B cell (primary cell): ENCODE results near the gene GBE1. TPM values are rescaled to one million over a fixed set of nuclear protein-coding genes. Genes with fewer than 3 reads are reported as not detected.

Experiments
- ATAC-seq: fragments of 200-7000 bp; cut with Tn5 transposase; one replicate; pipeline ENCODE4 v1.10.0; 2021; ENCODE audit warnings: low read depth, mild to moderate bottlenecking, moderate number of reproducible peaks, moderate library complexity
- CTCF ChIA-PET: fragments of 350-600 bp; sonication (Branson Sonifier 250); formaldehyde crosslinking; loops from one replicate; lab custom pipeline; 2021; ENCODE audit warnings: antibody characterized with exemption, inconsistent platforms; lab: Charles Lee
- POLR2A ChIA-PET: fragments of 350-600 bp; sonication (Branson Sonifier 250); formaldehyde crosslinking; loops from one replicate; lab custom pipeline; 2021; ENCODE audit warnings: antibody characterized with exemption; lab: Charles Lee
- DNase-seq: peaks from one replicate; pipeline ENCODE4 v3.0.0; 2013
- H2AFZ ChIP-seq: 2 replicates; pipeline ENCODE4 v1.6.1; 2012; ENCODE audit warnings: mild to moderate bottlenecking, low read depth, low read length; ENCODE audit not compliant: insufficient read depth, poor library complexity, severe bottlenecking
- H3K27ac ChIP-seq, 2 donors: 1 replicate in 1 of 2; 2 replicates in 1 of 2; pipeline ENCODE4 v1.5.1; 2012 to 2013; ENCODE audit warnings: low read length in 2 of 2, mild to moderate bottlenecking in 2 of 2, moderate library complexity in 1 of 2
- H3K27me3 ChIP-seq, 4 experiments: fragments of 200-600 bp in 1 of 4; sonication (generic) in 1 of 4; replicated peaks in 1 of 4; 1 replicate in 2 of 4; 2 replicates in 2 of 4; pipeline versions ENCODE4 v1.6.1 to v1.7.0; 2013 to 2016; ENCODE audit warnings: low read length in 3 of 4, mild to moderate bottlenecking in 2 of 4, mixed read lengths in 1 of 4, moderate library complexity in 1 of 4; ENCODE audit not compliant: insufficient read depth in 4 of 4, control insufficient read depth in 3 of 4; ENCODE audit errors: control extremely low read depth in 1 of 4
- H3K36me3 ChIP-seq, 2 experiments: replicated peaks in 1 of 2; 1 replicate in 1 of 2; 2 replicates in 1 of 2; pipeline versions ENCODE4 v1.6.1 to v1.7.1; 2013; ENCODE audit warnings: low read length in 1 of 2; ENCODE audit not compliant: insufficient read depth in 2 of 2, control insufficient read depth in 1 of 2; ENCODE audit errors: control extremely low read depth in 1 of 2, extremely low read depth in 1 of 2
- H3K4me1 ChIP-seq, 2 donors: fragments of 200-600 bp in 1 of 2; sonication (generic) in 1 of 2; 1 replicate in 1 of 2; 2 replicates in 1 of 2; pipeline versions ENCODE4 v1.5.1 to v1.6.1; 2013 to 2017; ENCODE audit warnings: low read length in 2 of 2; ENCODE audit not compliant: control insufficient read depth in 2 of 2, insufficient read depth in 2 of 2
- H3K4me2 ChIP-seq: replicated peaks from 2 replicates; pipeline ENCODE3; 2012; ENCODE audit warnings: mild to moderate bottlenecking, low read depth, low read length; ENCODE audit not compliant: poor library complexity, severe bottlenecking
- H3K4me3 ChIP-seq, 5 experiments: fragments of 200-600 bp in 1 of 5; sonication (generic) in 1 of 5; 1 replicate in 3 of 5; 2 replicates in 2 of 5; pipeline versions ENCODE4 v1.5.1 to v1.7.0; 2011 to 2016; ENCODE audit warnings: low read length in 4 of 5, mild to moderate bottlenecking in 4 of 5, low read depth in 2 of 5, control low read depth in 1 of 5, moderate library complexity in 1 of 5; ENCODE audit not compliant: insufficient read depth in 1 of 5; ENCODE audit errors: control extremely low read depth in 1 of 5, extremely low read depth in 1 of 5
- H3K79me2 ChIP-seq: fragments of 200-600 bp; sonication (generic); one replicate; pipeline ENCODE4 v1.6.0; 2016; ENCODE audit warnings: low read length; ENCODE audit not compliant: control insufficient read depth, insufficient read depth
- H3K9ac ChIP-seq: fragments of 200-600 bp; sonication (generic); 2 replicates; pipeline ENCODE4 v1.6.1; 2017; ENCODE audit warnings: mild to moderate bottlenecking, low read length, moderate library complexity
- H3K9me3 ChIP-seq, 3 donors: one replicate each; pipeline versions ENCODE4 v1.6.1 to v1.7.1; 2013; ENCODE audit warnings: low read length in 2 of 3; ENCODE audit not compliant: control insufficient read depth in 2 of 3, insufficient read depth in 1 of 3; ENCODE audit errors: control extremely low read depth in 1 of 3
- H4K20me1 ChIP-seq: 2 replicates; pipeline ENCODE4 v1.6.0; 2012; ENCODE audit warnings: mild to moderate bottlenecking, low read length; ENCODE audit not compliant: insufficient read depth, control insufficient read depth, poor library complexity, severe bottlenecking
- H3K27ac Mint-ChIP-seq: one replicate; pipeline ENCODE4 v1.8.0; 2021; ENCODE audit warnings: mixed read lengths
- H3K27me3 Mint-ChIP-seq: one replicate; pipeline ENCODE4 v1.8.0; 2021; ENCODE audit warnings: mixed read lengths
- H3K4me1 Mint-ChIP-seq: one replicate; pipeline ENCODE4 v1.8.0; 2021; ENCODE audit warnings: mixed read lengths
- H3K4me3 Mint-ChIP-seq: one replicate; pipeline ENCODE4 v1.8.0; 2021; ENCODE audit warnings: mixed read lengths
- H3K9me3 Mint-ChIP-seq: one replicate; pipeline ENCODE4 v1.8.0; 2022; ENCODE audit warnings: mixed read lengths; ENCODE audit not compliant: insufficient read depth
- CTCF ChIP-seq: fragments of 200-600 bp; IDR thresholded peaks from one replicate; pipeline ENCODE4 v1.8.0; 2022; ENCODE audit warnings: antibody characterized with exemption, mild to moderate bottlenecking
- EZH2 ChIP-seq: IDR thresholded peaks from 2 replicates; pipeline ENCODE4 v1.6.1; 2012; ENCODE audit warnings: borderline replicate concordance, low read depth, mild to moderate bottlenecking, moderate library complexity, low read length; ENCODE audit not compliant: insufficient read depth, poor library complexity, severe bottlenecking
- WGBS: methylation state at CpG from one replicate; pipeline ENCODE4 v1.1.5; 2013; ENCODE audit warnings: missing lambda C conversion rate; ENCODE audit not compliant: insufficient coverage; 5-methylcytosine and 5-hydroxymethylcytosine counted together
- intact Hi-C: fragments of 100-400 bp; cut with micrococcal nuclease; formaldehyde crosslinking; loops from one replicate; pipeline ENCODE4 v1.10.0; 2022
- polyA plus RNA-seq: library from polyadenylated mRNA; depleted of rRNA; stranded (reverse); fragments of >200 nt; gene quantifications from 2 replicates; pipeline ENCODE4 v1.2.3, GENCODE V29; 2012
- total RNA-seq, 2 donors: library from RNA; stranded (reverse); fragments of 120-200 nt in 1 of 2; gene quantifications; 1 replicate in 1 of 2; 2 replicates in 1 of 2; pipeline versions ENCODE4 v1.2.3 to v1.2.4, GENCODE V29; 2013 to 2022

GBE1 gene
- total and polyA plus RNA-seq, 2 donors (not counting 1 experiment from before 2014, with no cell fraction given): 3.4 to 20.8 TPM

- H4K20me1 ChIP-seq: no peaks in the 10 kb centered on the region
- CTCF ChIA-PET: no interaction called here
- H3K4me3 ChIP-seq: no peak overlapping the region
- 97% methylated on average over 5 of the region's 7 CpGs for WGBS
- Mint-ChIP-seq H3K4me3 (no peak overlapping the region), H3K27me3 (peaks cover 4% of the 10 kb centered on the region), H3K4me1 (peaks cover 24% of the 10 kb centered on the region), H3K27ac (no peak overlapping the region), H3K9me3 (no peaks in the 10 kb centered on the region)
- intact Hi-C loops: no loop called here
- no peak overlapping the region for H3K27ac ChIP-seq
- H3K79me2 ChIP-seq: peaks cover 10% of the 10 kb centered on the region
- H3K9me3 ChIP-seq: no peaks in the 10 kb centered on the region
- TF ChIP-seq EZH2 (no peak), CTCF (no peak)
- H3K4me2 ChIP-seq: no peak overlapping the region
- no peak for ATAC-seq
- peaks cover 14% of the 10 kb centered on the region in 2 donors for H3K4me1 ChIP-seq
- POLR2A ChIA-PET: no interaction called here
- no peak for DNase-seq
- H3K36me3 ChIP-seq: no peaks in the 10 kb centered on the region
- H3K27me3 ChIP-seq: no peaks in the 10 kb centered on the region
- no peak overlapping the region for H3K9ac ChIP-seq
- H2AFZ ChIP-seq: no peak overlapping the region
Measured at GRCh38 chr3:81764002-81764401, 2.6 kb upstream of the GBE1 start.

- Histone ChIP-seq H3K27me3 (no peaks in the 10 kb centered on the region), H3K27ac (no peak overlapping the region), H3K4me1 (peaks cover 14% of the 10 kb centered on the region in 2 donors), H3K4me2 (no peak overlapping the region), H3K9ac (no peak overlapping the region), H3K36me3 (no peaks in the 10 kb centered on the region), H2AFZ (no peak overlapping the region), H3K4me3 (no peak overlapping the region), H3K9me3 (no peaks in the 10 kb centered on the region), H3K79me2 (peaks cover 12% of the 10 kb centered on the region), H4K20me1 (no peaks in the 10 kb centered on the region)
- ATAC-seq (no peak), DNase-seq (peak; percentile 9)
- intact Hi-C loops: no loop called here
- WGBS: 38% methylated on average over 2 of the region's 4 CpGs
- Mint-ChIP-seq H3K4me3 (peak overlapping the region; percentile 40), H3K27ac (peak overlapping the region; percentile 33), H3K9me3 (no peaks in the 10 kb centered on the region), H3K4me1 (peaks cover 24% of the 10 kb centered on the region), H3K27me3 (no peaks in the 10 kb centered on the region)
- ChIA-PET POLR2A (no interaction called here), CTCF (no interaction called here)
- no peak for TF ChIP-seq CTCF
- TF ChIP-seq EZH2: no peak
Measured at GRCh38 chr3:81763001-81763400, 1.6 kb upstream of the GBE1 start.
